Keratinocyte (primary cell): ENCODE results near the gene ACD. TPM values are rescaled to one million over a fixed set of nuclear protein-coding genes. Genes with fewer than 3 reads are reported as not detected.

Experiments used
- DNase-seq: peaks from one replicate; pipeline ENCODE4 v3.0.0-alpha.2; 2011; ENCODE audit warnings: low read depth, missing footprints, low spot score
- FAIRE-seq: peaks from 2 replicates; lab custom pipeline; 2011; peaks lifted over from hg19 to GRCh38; lab: Jason Lieb, UNC
- H2AFZ ChIP-seq: 2 replicates; pipeline ENCODE4 v1.6.0; 2012; ENCODE audit warnings: low read length, control low read depth, inconsistent platforms; ENCODE audit not compliant: control insufficient read depth
- H3K27ac ChIP-seq: 2 replicates; pipeline ENCODE4 v1.5.1; 2011; ENCODE audit warnings: low read length; ENCODE audit not compliant: control insufficient read depth, insufficient read depth
- H3K27me3 ChIP-seq: 3 replicates; pipeline ENCODE4 v1.6.0; 2011; ENCODE audit warnings: low read length; ENCODE audit not compliant: control insufficient read depth, insufficient read depth; ENCODE audit errors: extremely low read depth
- H3K36me3 ChIP-seq, 2 experiments: 2 replicates in 1 of 2; 3 replicates in 1 of 2; pipeline ENCODE4 v1.5.1; 2011; ENCODE audit warnings: low read length in 2 of 2, mild to moderate bottlenecking in 1 of 2; ENCODE audit not compliant: control insufficient read depth in 2 of 2, insufficient read depth in 2 of 2; ENCODE audit errors: extremely low read depth in 1 of 2
- H3K4me1 ChIP-seq: 3 replicates; pipeline ENCODE4 v1.5.1; 2011; ENCODE audit warnings: low read length; ENCODE audit not compliant: control insufficient read depth, insufficient read depth; ENCODE audit errors: extremely low read depth
- H3K4me2 ChIP-seq: 3 replicates; pipeline ENCODE4 v1.6.0; 2011; ENCODE audit warnings: low read depth, low read length; ENCODE audit not compliant: control insufficient read depth, insufficient read depth; ENCODE audit errors: extremely low read depth
- H3K4me3 ChIP-seq, 3 experiments: fragments of 200-600 bp in 1 of 3; sonication (generic) in 1 of 3; 2 replicates in 2 of 3; 3 replicates in 1 of 3; pipeline ENCODE4 v1.5.1; 2011 to 2016; ENCODE audit warnings: low read length in 3 of 3, mild to moderate bottlenecking in 3 of 3, control low read depth in 2 of 3, inconsistent platforms in 1 of 3, low read depth in 1 of 3, mixed read lengths in 1 of 3, mixed run types in 1 of 3, moderate library complexity in 1 of 3; ENCODE audit not compliant: control insufficient read depth in 2 of 3, insufficient read depth in 2 of 3; ENCODE audit errors: extremely low read depth in 1 of 3
- H3K79me2 ChIP-seq: 2 replicates; pipeline ENCODE4 v1.6.0; 2012; ENCODE audit warnings: low read length; ENCODE audit not compliant: control insufficient read depth, insufficient read depth
- H3K9ac ChIP-seq: 3 replicates; pipeline ENCODE4 v1.6.0; 2011; ENCODE audit warnings: low read length; ENCODE audit not compliant: control insufficient read depth, insufficient read depth; ENCODE audit errors: extremely low read depth
- H3K9me1 ChIP-seq: 3 replicates; pipeline ENCODE4 v1.6.0; 2011; ENCODE audit warnings: low read length; ENCODE audit not compliant: control insufficient read depth, insufficient read depth; ENCODE audit errors: extremely low read depth
- H3K9me3 ChIP-seq: 2 replicates; pipeline ENCODE4 v1.5.1; 2012; ENCODE audit warnings: low read depth, low read length; ENCODE audit not compliant: control insufficient read depth
- H4K20me1 ChIP-seq: 3 replicates; pipeline ENCODE4 v1.6.0; 2011; ENCODE audit warnings: low read length; ENCODE audit not compliant: control insufficient read depth, insufficient read depth; ENCODE audit errors: extremely low read depth
- EZH2 ChIP-seq: IDR thresholded peaks from one replicate; pipeline ENCODE4 v1.6.1; 2012; ENCODE audit warnings: inconsistent platforms, mild to moderate bottlenecking, low read length, moderate library complexity
- dilution Hi-C: fragments of 300-500 bp; cut with MboI; formaldehyde crosslinking; loops from one replicate; pipeline ENCODE4 v1.7.0; 2020; ENCODE audit warnings: low sequenced_read_pairs; ENCODE audit not compliant: extremely low pct_ligation_motif_present
- polyA plus RNA-seq, 5 experiments: library from polyadenylated mRNA; depleted of rRNA in 3 of 5; stranded (reverse) in 3 of 5; stranded (forward) in 1 of 5; unstranded in 1 of 5; fragments of >200 nt; gene quantifications; 1 replicate in 1 of 5; 2 replicates in 3 of 5; 3 replicates in 1 of 5; pipeline versions ENCODE4 v1.2.1 to v1.2.3, GENCODE V29; 2011 to 2012; ENCODE audit warnings: missing spikeins in 2 of 5, low read depth in 1 of 5, low replicate concordance in 1 of 5
- TF ChIP-seq, protein P1 (sequence below), 3 experiments: IDR thresholded peaks in 1 of 3; conservative IDR thresholded peaks in 1 of 3; optimal IDR thresholded peaks in 1 of 3; 2 replicates in 2 of 3; 3 replicates in 1 of 3; pipeline versions ENCODE3 to v1.5.1; 2011; ENCODE audit warnings: low read length in 3 of 3, mild to moderate bottlenecking in 3 of 3, moderate library complexity in 2 of 3, control low read depth in 1 of 3, inconsistent platforms in 1 of 3; ENCODE audit not compliant: insufficient read depth in 2 of 3; ENCODE audit errors: extremely low read depth in 1 of 3

ACD gene
- polyA plus RNA-seq, 1 donor (not counting 4 experiments of a cell fraction or from before 2014, with no cell fraction given): 12.9 TPM

DNA sequence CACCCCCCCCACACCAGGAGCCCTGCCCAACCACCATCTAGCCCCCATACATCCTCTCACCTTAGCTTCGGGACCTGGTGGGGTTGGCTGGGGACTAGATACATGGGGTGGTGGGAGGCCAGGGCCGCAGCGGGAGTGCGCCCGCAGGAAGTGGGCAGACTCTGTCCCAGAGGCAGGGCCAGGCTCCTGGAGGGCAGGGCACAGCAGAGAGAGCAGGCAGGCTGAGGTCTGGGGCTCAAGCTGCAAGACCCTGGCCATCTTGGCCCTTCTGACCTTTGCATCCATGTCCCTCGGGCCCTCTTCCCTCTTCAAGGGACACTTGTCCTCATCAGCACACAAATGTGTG, 3.8 kb upstream of the ACD start:
- Histone ChIP-seq H4K20me1 (no peaks in the 10 kb centered on the region), H3K9me3 (no peaks in the 10 kb centered on the region), H3K9ac (no peak overlapping the region), H2AFZ (no peak overlapping the region), H3K4me2 (no peak overlapping the region), H3K9me1 (no peaks in the 10 kb centered on the region), H3K27me3 (no peaks in the 10 kb centered on the region), H3K79me2 (peaks cover 10% of the 10 kb centered on the region), H3K4me3 (no peak overlapping the region), H3K36me3 (peaks cover 1 to 6% of the 10 kb centered on the region in 2 experiments), H3K27ac (no peak overlapping the region), H3K4me1 (peaks cover 19% of the 10 kb centered on the region)
- dilution Hi-C loops: no loop called here
- no peak for DNase-seq
- TF ChIP-seq EZH2: no peak
- TF ChIP-seq, protein P1, sequence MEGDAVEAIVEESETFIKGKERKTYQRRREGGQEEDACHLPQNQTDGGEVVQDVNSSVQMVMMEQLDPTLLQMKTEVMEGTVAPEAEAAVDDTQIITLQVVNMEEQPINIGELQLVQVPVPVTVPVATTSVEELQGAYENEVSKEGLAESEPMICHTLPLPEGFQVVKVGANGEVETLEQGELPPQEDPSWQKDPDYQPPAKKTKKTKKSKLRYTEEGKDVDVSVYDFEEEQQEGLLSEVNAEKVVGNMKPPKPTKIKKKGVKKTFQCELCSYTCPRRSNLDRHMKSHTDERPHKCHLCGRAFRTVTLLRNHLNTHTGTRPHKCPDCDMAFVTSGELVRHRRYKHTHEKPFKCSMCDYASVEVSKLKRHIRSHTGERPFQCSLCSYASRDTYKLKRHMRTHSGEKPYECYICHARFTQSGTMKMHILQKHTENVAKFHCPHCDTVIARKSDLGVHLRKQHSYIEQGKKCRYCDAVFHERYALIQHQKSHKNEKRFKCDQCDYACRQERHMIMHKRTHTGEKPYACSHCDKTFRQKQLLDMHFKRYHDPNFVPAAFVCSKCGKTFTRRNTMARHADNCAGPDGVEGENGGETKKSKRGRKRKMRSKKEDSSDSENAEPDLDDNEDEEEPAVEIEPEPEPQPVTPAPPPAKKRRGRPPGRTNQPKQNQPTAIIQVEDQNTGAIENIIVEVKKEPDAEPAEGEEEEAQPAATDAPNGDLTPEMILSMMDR (optimal IDR thresholded peaks at IDR 0.05 in 1 of 3, IDR thresholded peaks at IDR 0.05 in 1 of 3, conservative IDR thresholded peaks at IDR 0.05 in 1 of 3; ENCODE audit: extremely low read depth in 1 of 3, insufficient read depth in 2 of 3, low read length in 3 of 3): no peak
- no peak for FAIRE-seq

DNA sequence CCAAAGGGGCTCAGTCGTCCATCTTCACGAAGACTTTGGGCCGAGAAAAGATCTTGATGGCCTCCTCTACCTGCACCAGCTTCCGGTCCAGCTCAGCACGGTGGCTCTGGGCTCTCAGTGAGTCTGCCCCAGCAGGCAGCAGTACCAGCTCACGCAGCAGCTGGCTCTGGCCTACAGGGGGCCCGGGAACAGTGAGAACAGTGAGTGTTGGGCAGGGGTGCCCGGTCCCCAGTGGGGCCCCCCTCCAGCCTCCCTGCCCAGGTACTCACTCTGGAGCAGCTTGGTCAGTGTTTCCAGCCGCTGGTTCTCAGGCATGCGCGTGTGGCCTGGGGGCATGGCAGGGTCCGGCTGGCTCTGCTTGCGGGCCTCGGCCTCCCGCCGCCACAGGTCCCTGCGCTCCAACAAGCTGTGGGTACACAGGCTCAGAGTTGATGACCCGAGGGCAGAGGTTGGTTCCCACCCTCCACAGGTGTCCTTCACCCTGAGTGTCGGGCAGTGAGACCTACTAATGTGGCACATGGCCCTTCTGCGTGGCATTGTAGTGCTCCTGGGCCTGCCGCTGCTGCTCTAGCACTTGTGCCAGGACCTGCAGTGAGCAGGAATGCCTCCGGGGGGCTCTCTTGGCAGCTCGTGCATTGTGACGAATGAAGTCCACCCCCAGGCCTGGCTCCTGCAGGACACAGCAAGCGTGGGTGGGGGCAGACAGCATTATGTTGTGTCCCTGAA, 3.3 kb upstream of the ACD start:
- H2AFZ ChIP-seq: no peak overlapping the region
- dilution Hi-C loops: no loop called here
- no peak overlapping the region for H3K9ac ChIP-seq
- no peak for FAIRE-seq
- DNase-seq: no peak
- H3K4me1 ChIP-seq: peaks cover 20% of the 10 kb centered on the region
- H3K4me2 ChIP-seq: no peak overlapping the region
- no peak overlapping the region for H3K4me3 ChIP-seq
- H3K79me2 ChIP-seq: peaks cover 12% of the 10 kb centered on the region
- H3K27me3 ChIP-seq: no peaks in the 10 kb centered on the region
- H3K36me3 ChIP-seq: peaks cover 1 to 9% of the 10 kb centered on the region in 2 experiments
- TF ChIP-seq EZH2: no peak
- TF ChIP-seq, protein P1 (optimal IDR thresholded peaks at IDR 0.05 in 1 of 3, IDR thresholded peaks at IDR 0.05 in 1 of 3, conservative IDR thresholded peaks at IDR 0.05 in 1 of 3; ENCODE audit: extremely low read depth in 1 of 3, insufficient read depth in 2 of 3, low read length in 3 of 3): peak in 1 of 3 experiments; percentile 25
- H3K9me3 ChIP-seq: no peaks in the 10 kb centered on the region
- no peaks in the 10 kb centered on the region for H4K20me1 ChIP-seq
- H3K27ac ChIP-seq: no peak overlapping the region
- H3K9me1 ChIP-seq: no peaks in the 10 kb centered on the region
